Measurements from ENCODE around the gene RSPH6A. TPM values are rescaled to one million over a fixed set of nuclear protein-coding genes. Genes with fewer than 3 reads are reported as not detected.
A peak's percentile ranks its signal among the peaks of the same experiment; 100 is the strongest.

The RSPH6A gene
- total RNA-seq, 2 donors from 2014 or later = 0.50 to 5.2 TPM

- peak overlapping the region; percentile 97 to 99 for H3K27ac ChIP-seq
- intact Hi-C loops (cut with DNase I) = loop anchor here (5.0 kb wide), 2 partner anchors 48 to 73 kb away; partner anchors contain the start of genes QPCTL and SNRPD2
- no peak for TF ChIP-seq POLR2A (IDR thresholded peaks at IDR 0.05)
- H3K4me3 ChIP-seq = peak overlapping the region in 1 of 2 donors; percentile 79
- no peaks in the 10 kb centered on the region for H3K9me3 ChIP-seq
- WGBS = 56% methylated on average over 23 of the region's 23 CpGs
- peaks cover 30% of the 10 kb centered on the region for H3K4me1 ChIP-seq (replicated peaks)
- H3K27me3 ChIP-seq (replicated peaks; ENCODE audit: insufficient read depth) = no peaks in the 10 kb centered on the region
- no peak for DNase-seq (ENCODE audit: low spot score)
- H3K36me3 ChIP-seq = no peaks in the 10 kb centered on the region
Observed at GRCh38 chr19:45765702-45766295, 49.3 kb downstream of the RSPH6A start.

GRCh38 chr19:45764945-45765701 is 50.0 kb downstream of the RSPH6A start:
- intact Hi-C loops (cut with DNase I) = loop anchor here (5.0 kb wide), 2 partner anchors 48 to 73 kb away; partner anchors contain the start of genes QPCTL and SNRPD2
- no peak for TF ChIP-seq POLR2A (IDR thresholded peaks at IDR 0.05)
- TF ChIP-seq CTCF (IDR thresholded peaks at IDR 0.05) = no peak
- no peak for TF ChIP-seq POLR2AphosphoS5 (IDR thresholded peaks at IDR 0.05)
- Histone ChIP-seq H3K4me1 (replicated peaks) (peaks cover 29% of the 10 kb centered on the region), H3K27me3 (replicated peaks; ENCODE audit: insufficient read depth) (no peaks in the 10 kb centered on the region), H3K9me3 (no peaks in the 10 kb centered on the region), H3K27ac (peak overlapping the region; percentile 36 to 99), H3K4me3 (no peak overlapping the region), H3K36me3 (no peaks in the 10 kb centered on the region)
- 61% methylated on average over 21 of the region's 21 CpGs for WGBS
- DNase-seq (ENCODE audit: low spot score) = no peak

- 47% methylated on average over 6 of the region's 6 CpGs for WGBS
- TF ChIP-seq POLR2A (IDR thresholded peaks at IDR 0.05) (no peak), POLR2AphosphoS5 (IDR thresholded peaks at IDR 0.05) (no peak), CTCF (IDR thresholded peaks at IDR 0.05) (no peak)
- no peaks in the 10 kb centered on the region for H3K36me3 ChIP-seq
- peak overlapping the region; percentile 36 to 99 for H3K27ac ChIP-seq
- H3K4me1 ChIP-seq (replicated peaks) = peaks cover 29% of the 10 kb centered on the region
- intact Hi-C loops (cut with DNase I) = no loop called here
- no peaks in the 10 kb centered on the region for H3K27me3 ChIP-seq (replicated peaks; ENCODE audit: insufficient read depth)
- H3K4me3 ChIP-seq = no peak overlapping the region
- DNase-seq (ENCODE audit: low spot score) = no peak
- no peaks in the 10 kb centered on the region for H3K9me3 ChIP-seq
Observed at GRCh38 chr19:45764475-45764874, 50.6 kb downstream of the RSPH6A start.

- Histone ChIP-seq H3K36me3 (no peaks in the 10 kb centered on the region), H3K9me3 (no peaks in the 10 kb centered on the region), H3K4me3 (no peak overlapping the region), H3K4me1 (replicated peaks) (peaks cover 29% of the 10 kb centered on the region), H3K27ac (peak overlapping the region; percentile 49 to 99), H3K27me3 (replicated peaks; ENCODE audit: insufficient read depth) (no peaks in the 10 kb centered on the region)
- TF ChIP-seq POLR2A (IDR thresholded peaks at IDR 0.05) = no peak
- no peak for TF ChIP-seq POLR2AphosphoS5 (IDR thresholded peaks at IDR 0.05)
- TF ChIP-seq CTCF (IDR thresholded peaks at IDR 0.05) = no peak
- WGBS = 39% methylated on average over 27 of the region's 27 CpGs
- intact Hi-C loops (cut with DNase I) = no loop called here
- no peak for DNase-seq (ENCODE audit: low spot score)
Observed at GRCh38 chr19:45763691-45764294, 51.3 kb downstream of the RSPH6A start.

GRCh38 chr19:45762870-45763631 is 52.1 kb downstream of the RSPH6A start:
- Histone ChIP-seq H3K4me1 (replicated peaks) (peaks cover 29% of the 10 kb centered on the region), H3K27me3 (replicated peaks; ENCODE audit: insufficient read depth) (no peaks in the 10 kb centered on the region), H3K9me3 (no peaks in the 10 kb centered on the region), H3K27ac (no peak overlapping the region), H3K4me3 (no peak overlapping the region), H3K36me3 (no peaks in the 10 kb centered on the region)
- intact Hi-C loops (cut with DNase I) = no loop called here
- no peak for TF ChIP-seq POLR2A (IDR thresholded peaks at IDR 0.05)
- TF ChIP-seq POLR2AphosphoS5 (IDR thresholded peaks at IDR 0.05) = no peak
- TF ChIP-seq CTCF (IDR thresholded peaks at IDR 0.05) = no peak
- DNase-seq (ENCODE audit: low spot score) = no peak
- WGBS = 92% methylated on average over 9 of the region's 15 CpGs

All from prostate gland (tissue), 2 donors.